ENCODE results near the gene ZNF292.

GRCh38 chr6:87209812-87210211 lies 54.4 kb downstream of the ZNF292 start:
- no peak for TF ChIP-seq CTCF (IDR thresholded peaks at IDR 0.05)
- TF ChIP-seq POLR2A (IDR thresholded peaks at IDR 0.05) = no peak
